ENCODE results near the gene BMP7.
"Not testable (repeated sequence)": the region's sequence is repeated elsewhere in the genome, so short reads cannot be mapped to it uniquely, and the experiment has no call there.

BMP7 gene

DNA sequence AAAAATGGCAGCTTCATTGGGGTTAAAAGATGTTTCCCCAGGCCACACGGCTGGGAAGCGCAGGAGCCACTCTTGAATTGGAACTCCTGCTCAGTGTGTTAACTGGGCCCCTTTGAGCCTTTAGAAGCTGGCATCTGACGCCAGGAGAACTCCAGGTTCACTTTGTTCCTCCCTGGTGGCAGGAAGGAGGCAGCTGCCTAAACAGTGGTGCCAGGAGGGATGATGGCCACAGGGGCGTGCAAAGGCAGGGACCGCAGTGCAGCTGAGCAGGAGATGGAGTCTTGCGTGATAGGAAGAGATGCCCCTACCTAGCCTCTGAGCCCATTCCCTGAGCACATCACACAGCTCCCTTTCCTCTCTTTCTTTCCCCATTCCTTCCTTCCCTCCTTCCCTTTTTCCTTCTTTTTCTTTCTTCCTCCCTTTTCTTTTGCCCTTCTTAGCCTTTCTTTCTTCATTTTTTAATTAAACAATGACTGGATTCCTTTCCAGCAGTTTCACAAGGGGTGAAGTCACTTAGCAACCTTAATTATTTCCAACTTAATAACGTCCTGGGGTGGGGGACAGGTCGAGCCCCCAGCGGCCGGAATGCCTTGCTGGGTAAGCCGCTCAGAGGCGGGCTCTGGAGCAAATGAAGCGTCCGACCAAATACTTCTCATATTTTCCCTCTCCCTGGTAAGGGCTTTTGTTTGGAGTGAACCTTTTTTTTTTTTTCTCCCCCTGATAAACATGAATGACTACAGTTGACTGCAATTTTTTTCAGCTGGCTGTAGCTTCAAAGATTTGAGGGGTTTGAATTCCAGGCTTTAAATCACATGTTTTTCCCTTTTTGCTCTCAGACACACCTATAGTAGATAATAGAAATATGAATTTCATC, 20.8 kb upstream of the BMP7 start:
- DNase-seq: no peak

DNA sequence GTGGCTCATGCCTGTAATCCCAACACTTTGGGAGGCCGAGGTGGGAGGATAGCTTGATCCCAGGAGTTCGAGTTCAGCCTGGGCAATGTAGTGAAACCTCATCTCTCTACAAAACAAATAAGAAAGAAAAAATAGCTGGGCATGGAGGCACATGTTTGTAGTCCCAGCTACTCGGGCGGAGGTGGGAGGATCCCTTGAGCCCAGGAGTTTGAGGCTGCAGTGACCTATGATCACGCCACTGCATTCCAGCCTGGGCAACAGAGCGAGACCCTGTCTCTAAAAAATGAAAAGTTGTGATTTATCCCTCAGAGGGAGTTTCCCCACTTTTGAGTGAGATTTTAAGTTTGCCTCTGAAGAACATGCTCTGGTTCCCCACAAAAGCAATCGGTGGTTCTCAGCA, 17.4 kb upstream of the BMP7 start:
- DNase-seq: no peak

DNA sequence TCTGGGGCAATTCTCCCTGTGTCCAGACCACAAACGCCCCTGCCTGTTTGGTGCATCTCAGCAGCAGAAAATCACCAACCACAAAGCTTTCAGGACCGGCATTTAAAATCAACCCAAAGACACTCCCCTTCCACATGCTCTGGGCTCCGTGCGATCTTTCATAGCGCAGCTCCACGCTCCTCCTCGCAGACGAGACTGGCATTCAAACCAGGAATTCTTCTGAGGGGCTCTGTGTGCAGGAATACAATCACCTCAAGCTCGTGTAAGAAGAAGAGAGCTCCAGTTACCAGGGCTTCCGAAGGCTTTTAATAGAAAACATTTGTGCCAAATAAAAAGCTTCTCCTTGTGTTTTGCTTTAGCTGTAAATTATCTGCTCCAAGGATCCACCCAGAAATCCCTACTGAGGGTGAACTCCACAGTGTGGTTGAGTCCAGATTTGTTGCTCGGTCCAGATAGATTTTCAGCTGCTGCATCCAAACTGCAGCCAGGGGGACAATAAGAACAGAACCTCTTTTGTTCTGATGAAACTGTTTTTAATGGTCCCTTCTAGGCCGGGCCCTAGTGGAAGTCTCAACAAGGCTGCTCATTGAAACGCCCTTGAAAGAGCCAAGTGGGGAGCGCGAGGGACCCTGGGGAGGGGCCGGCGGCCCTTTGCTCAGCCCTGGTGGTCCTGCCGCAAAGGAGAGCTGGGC, 16.4 kb upstream of the BMP7 start:
- DNase-seq: no peak

DNA sequence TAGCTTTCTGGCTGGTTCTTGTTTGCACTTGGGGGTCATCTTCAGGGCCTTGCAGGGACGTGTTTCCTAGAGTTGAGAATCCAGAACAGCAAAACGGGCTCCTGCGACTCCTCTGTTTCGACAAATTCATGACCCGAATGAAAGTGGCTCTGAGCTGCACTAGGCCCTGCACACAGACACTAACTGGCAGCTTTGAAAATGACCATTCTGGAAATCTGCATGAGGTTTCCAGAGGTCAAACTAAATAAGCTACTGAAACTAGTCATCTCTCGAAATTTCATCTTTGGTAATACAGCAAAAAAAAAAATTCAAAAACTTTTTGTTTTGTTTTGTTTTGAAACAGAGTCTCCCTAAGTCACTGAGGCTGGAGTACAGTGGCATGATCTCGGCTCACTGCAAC, 15.5 kb upstream of the BMP7 start:
- DNase-seq: no peak

DNA sequence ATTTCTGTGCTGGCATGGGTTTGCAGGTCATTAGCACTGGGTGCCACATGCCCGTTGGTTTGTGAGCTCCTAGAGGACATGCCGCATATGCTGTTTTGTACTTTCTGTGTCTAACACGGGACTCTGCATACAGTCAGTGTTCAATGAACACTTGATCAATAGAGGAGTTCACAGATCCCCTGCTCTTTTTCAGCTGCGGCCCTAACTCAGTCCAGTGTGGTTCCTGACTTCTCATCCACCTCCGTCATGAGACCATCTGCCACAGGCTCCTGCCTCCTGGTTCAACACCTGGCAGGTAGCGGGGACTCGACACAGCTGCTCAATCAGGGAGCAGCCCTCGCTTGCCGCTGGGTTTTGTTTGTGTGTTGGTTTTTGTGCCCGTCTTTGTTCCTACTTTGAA, 13.8 kb upstream of the BMP7 start:
- DNase-seq: no peak

DNA sequence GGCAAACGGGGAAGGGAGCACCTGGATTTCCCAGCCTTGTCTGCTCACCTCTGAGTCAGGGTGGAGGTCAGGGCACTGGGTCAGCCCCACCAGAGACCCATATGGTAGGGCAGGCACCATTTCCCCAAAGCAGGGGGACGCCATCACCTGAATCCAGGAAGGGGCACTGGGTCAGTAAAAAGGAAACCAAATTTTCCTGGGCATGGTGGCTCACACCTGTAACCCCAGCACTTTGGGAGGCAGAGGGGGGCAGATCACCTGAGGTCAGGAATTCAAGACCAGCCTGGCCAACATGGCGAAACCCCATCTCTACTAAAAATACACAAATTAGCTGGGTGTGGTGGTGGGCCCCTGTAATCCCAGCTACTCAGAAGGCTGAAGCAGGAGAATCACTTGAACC, 13.1 kb upstream of the BMP7 start:
- not testable (repeated sequence) for DNase-seq

DNA sequence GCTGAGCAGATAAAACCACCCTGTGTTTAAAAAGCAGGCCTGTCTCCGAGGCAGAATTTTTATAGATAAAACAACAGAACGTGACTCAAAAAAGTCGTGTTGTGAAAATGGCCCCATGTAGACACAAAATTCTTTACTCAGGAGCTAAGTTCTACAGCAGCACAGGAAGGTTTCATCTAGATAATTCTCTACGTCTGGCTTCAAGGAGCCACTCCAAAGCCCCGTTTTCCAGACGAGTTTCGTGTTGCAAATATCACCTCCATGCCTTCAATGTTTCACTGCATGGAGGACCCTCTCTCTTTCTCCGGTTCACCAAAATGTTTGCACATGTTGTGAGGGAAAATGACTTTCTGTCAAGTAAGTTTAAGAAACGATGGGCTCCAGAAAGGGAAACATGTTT, 12.0 kb upstream of the BMP7 start:
- no peak for DNase-seq

DNA sequence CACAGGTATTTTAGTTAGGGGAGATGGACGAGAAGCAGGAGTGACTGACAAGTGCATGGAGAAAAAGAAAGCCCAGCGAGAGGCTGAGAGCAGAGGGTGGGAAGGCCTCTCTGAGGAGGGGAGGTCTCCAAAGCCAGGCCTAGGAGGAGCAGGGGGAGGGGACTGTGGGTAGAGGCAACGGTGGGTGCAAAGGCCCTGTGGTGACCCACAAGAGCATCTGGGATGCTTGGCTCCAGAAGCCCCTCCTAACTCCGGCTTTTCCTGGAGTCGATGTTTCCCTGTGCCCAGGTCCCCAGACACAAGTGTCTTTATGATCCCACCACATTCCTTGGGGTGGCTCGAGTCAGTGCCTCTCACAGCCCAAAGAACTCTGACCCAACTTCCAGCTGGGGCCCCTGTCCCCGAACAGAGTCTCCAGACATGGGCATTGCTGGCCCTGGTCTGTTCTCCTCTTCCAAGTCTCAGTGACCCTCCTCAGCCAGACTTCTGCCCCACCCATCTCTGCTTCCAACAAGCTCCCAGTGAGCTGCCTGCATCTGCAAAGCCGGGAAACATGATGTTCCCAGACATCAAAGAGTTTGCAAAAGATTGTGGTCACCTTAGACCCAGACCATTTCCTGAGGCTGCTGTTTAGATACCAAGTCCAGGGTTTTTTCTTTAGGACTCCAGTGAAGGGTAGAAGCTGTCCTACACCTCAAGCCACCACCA, 11.1 kb upstream of the BMP7 start:
- DNase-seq: no peak

DNA sequence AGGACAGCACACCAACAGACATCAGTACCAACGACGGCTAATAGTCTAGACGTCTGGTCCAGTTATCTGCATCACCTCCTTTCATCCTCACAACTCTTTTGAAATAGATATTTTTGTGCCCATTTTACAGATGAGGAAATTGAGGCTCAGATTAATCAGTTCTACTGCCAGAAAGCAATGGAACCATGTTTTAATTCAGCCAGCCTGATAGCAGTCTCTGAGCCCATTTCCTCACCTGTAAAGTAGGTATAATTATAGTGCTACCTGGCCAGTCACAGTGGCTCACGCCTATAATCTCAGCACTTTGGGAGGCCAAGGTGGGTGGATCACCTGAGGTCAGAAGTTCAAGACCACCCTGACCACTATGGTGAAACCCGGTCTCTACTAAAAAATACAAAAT, 9.8 kb upstream of the BMP7 start:
- DNase-seq: no peak

DNA sequence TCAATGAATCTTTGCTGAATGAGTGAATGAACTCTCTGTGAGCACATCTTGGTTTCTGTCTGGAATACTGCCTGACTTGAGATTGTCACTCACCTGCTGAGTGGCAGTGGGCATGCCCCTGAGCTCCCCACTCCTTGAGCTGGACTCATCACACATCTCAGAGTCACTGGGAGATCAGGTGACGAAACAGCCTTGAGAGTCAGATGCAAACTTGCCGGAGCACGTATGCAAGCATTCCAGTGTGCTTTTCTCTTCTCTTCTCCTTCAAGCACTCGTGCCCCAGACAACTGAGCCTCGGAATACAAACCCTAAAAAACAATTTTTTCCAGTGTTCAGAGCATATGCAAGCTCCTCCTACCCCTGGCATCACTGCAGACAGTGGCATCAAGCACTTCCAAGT, 9.4 kb upstream of the BMP7 start:
- DNase-seq: no peak

DNA sequence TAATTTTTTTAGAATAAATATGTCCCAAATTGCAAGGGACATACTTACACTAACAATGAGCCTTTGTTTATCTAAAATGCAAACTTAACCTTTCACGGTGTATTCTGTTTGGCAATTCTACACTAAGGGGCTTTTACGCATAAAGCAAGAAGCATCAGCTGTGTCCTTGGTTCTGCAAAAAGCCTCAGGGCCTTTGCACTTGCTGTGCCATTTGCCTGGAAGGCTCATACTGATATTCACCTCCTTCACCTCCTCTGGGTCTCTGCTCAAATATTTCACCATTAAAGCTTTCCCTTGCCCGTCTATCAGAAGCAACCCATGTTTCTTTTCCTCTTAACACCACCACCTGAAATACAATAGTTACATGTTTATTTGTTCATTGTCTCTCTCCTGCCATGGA, 8.9 kb upstream of the BMP7 start:
- no peak for DNase-seq

DNA sequence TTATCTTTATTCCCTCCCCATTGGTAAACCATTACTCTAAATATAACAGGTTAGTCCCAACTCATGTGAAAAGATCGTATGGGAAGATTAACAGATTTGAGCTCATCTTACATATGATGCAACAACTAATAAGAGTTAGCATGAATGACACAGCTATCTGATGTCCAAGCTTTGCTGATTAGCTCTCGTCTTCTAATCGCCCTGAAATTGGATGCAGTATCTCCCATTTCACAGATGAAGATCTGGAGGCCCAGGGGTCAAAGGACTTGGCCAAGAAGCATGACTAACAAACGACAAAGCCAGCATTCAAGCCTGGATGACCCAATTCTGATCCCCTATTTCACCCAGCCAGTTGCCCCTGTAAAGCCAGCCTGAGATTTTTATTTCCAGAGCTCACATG, 8.4 kb upstream of the BMP7 start:
- DNase-seq: no peak

DNA sequence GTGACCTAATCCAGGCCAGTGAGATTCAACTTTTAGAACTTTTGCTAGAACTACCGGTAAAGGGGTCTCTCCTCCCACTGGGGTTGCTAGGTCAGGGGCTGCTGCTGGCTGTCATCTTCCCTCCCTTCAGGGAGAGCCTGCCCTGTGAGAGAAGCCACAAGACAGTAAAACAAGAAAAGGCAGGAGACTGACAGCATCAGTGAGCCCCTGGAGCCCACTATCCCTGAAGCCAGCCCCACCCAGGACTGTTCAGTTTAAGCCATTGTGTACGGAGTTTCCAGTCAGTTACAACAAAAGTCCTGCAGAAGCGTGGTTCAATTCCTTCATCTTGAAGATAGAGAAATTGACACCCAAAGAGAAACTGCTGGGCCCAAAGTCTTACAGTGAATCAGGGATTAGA, 7.9 kb upstream of the BMP7 start:
- no peak for DNase-seq

DNA sequence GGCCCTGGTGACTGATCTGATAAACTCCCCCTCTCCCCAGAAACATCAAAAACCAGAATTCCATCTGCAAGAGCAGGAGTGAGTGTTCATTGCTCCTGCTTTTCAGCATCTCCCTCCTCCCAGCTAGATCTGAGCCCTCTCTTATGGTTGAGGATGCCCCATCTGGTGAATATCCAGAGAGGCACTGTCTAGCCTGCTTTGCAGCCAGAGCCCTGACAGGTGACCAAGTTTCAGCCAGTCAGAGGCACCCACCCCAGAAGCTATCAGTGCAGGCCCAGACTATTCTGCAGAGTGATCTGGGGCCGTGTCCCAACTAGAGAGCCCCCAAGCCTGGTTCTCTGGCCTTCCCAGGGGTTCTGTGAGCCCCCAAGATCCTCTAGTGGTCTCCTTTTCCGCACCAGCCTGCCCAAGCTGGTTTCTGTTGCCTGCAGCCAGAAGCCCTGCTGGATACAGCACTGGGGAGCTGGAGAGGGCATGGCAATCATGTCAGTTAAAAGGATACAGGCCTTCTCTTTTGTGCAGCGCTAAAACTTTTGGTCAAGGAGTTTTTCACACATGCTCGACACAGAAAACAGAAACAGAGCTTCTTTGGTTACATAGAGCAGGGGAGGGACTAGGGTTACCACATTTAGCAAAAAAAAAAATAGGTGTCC, 6.6 kb upstream of the BMP7 start:
- DNase-seq: no peak

DNA sequence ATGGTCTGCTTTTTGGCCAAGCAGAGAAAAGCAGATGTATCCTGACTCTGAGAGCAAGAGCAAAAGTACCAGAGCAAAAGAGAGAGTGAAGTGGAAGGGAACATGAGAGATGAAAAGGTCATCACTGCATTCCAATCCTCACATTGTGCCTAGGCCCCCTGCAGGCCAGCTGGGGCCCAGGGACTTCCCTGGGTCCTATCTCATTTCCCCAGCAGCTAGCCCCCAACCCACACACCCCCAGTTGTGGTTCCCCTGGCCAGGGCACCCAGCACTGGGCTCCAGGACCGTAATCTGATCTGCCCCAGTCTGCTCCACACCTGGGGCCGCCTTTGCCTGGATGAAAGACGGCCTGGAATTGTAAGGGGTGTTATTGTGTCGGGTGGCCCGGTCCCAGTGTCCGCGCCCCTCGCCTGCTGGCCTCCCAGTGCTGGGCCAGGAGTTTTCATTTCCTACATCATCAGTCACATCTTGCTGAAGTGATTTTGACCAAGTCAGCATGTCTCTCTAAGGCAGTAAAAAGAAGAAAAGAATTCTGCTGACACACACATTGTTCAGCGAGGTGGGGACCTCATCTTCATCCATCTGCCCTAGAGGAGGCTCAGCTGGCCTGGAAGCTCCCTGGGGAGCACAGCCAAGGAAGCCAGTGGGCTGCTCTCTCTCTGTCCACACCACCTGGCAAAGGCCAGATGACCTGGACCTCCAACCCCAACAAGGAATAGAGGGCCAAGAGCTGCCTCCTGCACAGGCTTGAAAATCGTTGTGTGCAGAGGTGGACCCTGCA, 4.0 kb upstream of the BMP7 start:
- no peak for DNase-seq

DNA sequence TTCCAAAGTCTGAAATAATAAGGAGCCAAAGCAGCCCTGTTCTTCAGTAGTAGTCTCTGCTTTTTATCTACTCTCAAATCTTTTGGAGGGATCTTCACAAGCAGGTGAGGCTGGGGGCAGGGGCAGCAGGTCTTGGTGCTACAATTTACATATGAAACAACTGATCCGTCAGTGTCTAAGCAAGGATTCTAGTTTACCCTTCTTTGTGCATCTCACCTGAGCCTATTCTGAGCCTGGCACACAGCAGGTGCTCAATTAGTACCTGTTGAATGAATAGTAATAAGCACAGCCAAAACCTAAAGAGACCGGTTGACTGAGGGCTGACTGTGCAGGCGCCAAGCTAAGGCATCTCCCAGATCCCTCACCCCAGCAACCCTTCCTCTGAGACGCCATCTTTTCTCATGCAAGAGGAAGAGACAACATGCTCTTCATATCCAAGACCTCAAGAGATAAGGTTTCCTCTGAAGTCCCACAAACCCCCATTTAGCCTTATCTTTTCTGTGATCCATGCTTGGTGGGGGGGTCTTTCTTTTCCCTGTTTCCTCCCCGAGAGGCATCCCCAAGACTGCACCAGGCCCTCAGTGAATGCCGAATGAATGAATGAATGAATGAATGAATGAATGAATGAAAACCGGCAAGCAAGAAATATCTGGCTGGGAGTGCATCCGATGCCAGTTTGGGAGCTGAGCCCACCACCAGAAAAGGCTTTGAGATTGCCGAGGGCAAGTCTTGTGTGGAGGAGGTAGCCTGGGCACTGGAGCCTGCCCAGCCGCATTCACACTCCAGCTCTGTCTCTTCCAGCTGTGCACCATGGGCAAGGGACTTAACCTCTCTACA, 2.9 kb upstream of the BMP7 start:
- no peak for DNase-seq

DNA sequence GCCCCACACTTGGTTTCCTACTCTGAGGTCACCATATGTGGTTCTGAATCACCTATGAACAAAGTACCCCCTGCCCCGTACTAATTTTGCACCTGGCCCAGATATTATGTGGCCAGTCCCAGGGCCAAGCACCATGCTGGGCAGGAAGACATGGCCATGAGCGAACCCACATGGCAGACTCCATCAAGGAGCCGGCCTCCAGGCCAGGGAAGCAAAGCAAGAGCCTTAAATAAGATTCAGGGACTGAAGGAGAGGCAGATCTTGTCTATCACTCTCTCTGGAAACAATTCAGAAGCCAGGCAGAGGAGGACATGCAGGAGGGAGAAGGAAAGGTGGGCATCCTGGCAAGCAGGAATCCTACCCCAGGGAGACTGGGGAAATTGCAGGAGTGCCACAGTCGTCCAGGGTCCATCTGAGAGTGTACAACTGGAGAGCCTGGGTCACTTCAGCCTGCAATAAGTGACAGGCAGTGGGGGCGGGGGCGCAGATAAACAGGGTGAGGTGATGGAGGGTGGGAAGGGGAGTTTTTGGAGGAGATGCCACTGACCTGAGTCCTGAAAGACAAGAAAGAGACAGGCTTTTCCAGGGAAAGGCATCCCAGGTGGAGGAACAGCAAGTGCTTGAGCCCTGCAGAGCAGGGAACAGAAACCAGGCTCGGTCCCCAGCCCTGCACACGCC, 2.1 kb upstream of the BMP7 start:
- no peak for DNase-seq

DNA sequence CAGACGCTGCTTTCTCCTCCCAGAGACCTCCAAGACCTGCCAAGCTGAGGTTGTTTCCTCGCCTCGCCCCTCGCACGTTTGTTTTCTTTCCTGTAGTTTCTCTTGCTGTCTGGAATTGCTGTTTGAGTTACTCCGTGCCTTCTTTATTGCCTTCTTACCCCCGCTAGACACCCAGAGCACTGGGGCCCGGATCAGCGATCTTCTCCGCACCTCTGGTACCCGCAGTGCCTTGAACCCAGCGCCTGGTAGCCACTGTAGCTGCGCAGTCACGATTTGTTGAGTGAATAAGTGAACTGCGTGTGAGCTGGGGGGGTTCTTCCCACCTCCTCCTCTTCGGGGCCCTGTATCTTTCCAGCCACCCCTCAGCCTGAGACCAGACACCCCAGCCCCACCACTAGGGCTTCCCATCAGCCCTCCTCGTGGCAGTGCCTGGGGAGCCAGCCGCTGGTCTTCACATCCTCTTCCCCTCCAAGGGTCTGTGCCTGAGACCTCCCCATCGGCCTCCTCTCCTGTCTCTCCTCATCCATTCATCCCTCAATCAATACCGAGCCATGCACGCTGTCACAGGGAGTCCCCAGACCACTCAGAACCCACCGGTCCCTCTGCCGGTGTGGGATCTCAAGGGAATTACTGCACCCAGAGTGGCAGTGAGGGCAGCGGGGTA, 849 bp upstream of the BMP7 start:
- no peak for DNase-seq

DNA sequence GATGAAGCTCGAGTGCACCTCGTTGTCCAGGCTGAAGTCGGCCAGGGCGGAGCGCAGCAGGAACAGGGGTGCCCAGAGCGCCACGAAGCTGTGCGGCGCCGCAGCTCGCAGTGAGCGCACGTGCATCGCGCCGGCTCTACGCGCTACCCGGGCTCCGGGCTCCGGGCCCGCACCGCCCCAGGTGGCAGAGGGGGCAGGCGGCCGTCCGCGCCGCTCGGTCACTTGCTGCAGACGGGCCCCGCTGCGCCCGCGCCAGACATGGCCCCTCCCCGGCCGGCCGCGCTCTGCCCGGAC, 497 bp downstream of the BMP7 start:
- no peak for DNase-seq

DNA sequence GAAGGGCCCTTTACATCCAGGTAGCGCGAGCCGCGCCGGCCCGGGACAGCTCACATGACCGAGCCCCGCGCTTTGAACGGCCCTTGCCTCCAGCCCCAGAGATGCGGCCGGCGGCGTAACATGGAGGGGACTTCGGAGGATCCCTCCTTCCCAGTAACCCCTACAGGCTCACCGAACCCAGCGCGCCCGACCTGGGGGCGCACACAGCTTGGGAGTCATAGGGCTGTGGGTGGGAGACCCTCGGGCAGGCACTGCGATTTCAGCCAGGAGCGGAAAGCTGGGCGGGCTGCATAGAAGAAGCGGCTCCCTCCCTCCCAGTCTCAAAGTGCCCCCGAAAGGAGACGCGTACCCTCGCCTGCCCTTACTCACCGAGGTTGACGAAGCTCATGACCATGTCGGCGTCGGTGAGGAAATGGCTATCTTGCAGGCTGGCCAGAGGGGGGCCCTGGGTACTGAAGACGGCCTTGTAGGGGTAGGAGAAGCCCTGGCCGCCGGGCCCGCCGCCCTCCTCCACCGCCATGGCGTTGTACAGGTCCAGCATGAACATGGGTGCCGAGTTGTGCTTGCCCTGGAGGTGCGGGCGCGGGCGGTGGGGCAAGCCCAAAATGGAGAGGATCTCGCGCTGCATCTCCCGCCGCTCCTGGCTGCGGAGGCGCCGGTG, 975 bp downstream of the BMP7 start:
- no peak for DNase-seq

Data from CD4-positive, alpha-beta T cell treated with Interleukin-4 for 4 hours (primary cell).